ENCODE data around the gene ELN.

ELN gene

DNA sequence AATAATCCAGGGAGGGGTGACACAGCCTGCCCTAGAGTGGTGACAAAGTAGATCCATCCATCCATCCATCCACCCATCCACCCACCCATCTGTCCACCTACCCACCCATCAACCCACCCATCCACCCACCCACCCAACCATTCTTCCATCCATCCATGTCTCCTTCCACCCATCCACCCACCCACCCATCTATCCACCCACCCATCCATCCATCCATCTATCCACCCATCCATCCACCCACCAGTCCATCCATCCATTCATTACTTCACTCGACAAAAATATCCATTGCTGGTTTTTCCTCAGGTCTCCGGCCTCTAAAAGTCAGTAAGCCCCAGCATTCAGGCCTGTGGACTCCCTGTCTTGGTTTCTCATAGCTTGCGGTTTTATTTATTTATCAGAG lies 43.1 kb downstream of the ELN start:
- TF ChIP-seq, protein P1, sequence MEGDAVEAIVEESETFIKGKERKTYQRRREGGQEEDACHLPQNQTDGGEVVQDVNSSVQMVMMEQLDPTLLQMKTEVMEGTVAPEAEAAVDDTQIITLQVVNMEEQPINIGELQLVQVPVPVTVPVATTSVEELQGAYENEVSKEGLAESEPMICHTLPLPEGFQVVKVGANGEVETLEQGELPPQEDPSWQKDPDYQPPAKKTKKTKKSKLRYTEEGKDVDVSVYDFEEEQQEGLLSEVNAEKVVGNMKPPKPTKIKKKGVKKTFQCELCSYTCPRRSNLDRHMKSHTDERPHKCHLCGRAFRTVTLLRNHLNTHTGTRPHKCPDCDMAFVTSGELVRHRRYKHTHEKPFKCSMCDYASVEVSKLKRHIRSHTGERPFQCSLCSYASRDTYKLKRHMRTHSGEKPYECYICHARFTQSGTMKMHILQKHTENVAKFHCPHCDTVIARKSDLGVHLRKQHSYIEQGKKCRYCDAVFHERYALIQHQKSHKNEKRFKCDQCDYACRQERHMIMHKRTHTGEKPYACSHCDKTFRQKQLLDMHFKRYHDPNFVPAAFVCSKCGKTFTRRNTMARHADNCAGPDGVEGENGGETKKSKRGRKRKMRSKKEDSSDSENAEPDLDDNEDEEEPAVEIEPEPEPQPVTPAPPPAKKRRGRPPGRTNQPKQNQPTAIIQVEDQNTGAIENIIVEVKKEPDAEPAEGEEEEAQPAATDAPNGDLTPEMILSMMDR (IDR thresholded peaks at IDR 0.05): no peak

DNA sequence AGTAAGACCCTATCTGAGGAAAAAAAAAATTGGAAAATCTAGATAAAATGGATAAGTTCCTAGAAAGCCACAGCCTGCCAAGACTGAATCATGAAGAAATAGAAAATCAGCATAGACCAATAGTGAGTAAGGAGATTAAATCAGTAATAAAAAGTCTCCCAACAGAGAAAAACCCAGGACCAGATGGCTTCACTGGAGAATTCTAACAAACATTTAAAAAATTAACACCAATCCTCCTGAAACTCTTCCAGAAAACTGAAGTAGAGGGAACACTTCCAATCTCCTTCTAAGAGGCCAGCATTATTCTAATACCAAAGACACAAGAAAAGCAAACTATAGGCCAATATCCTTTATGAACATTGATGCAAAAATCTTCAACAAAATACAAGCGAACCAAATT lies 46.8 kb downstream of the ELN start:
- TF ChIP-seq, protein P1 (IDR thresholded peaks at IDR 0.05): no peak

DNA sequence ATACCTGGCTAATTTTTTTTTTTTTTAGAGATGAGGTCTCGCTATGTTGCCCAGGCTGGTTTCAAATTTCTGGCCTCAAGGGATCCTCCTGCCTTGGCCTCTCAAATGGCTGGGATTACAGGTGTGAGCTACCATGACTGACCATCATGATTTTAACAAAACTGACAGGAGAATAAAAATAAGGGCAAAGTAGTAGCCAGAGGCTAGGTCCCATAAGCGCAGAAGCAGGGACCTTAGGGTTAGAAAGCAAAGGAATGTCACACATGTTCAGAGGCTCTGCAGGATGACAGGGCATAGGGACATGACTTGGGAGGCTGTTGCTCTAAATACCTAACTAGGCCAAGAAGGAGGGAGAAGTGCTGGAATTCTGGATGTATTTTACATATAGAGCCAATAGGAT lies 50.5 kb downstream of the ELN start:
- TF ChIP-seq, protein P1 (IDR thresholded peaks at IDR 0.05): no peak

DNA sequence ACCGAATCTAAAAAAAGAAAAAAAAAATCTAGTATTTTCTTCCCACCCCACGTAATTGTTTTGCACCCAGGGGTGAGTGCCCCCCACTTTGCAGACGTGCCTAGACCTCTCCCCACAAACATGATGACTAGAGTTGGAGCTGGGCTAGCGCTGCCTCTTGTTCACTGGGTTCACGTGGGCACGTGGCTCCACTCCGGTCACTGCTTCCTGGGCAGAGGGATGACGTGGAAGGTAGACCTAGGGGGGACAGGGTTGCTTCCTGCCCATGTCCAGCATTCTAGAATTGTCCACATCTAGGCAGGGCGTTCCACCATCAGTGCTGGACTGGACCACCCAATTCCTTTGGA lies 54.8 kb downstream of the ELN start:
- TF ChIP-seq, protein P1 (IDR thresholded peaks at IDR 0.05): no peak

DNA sequence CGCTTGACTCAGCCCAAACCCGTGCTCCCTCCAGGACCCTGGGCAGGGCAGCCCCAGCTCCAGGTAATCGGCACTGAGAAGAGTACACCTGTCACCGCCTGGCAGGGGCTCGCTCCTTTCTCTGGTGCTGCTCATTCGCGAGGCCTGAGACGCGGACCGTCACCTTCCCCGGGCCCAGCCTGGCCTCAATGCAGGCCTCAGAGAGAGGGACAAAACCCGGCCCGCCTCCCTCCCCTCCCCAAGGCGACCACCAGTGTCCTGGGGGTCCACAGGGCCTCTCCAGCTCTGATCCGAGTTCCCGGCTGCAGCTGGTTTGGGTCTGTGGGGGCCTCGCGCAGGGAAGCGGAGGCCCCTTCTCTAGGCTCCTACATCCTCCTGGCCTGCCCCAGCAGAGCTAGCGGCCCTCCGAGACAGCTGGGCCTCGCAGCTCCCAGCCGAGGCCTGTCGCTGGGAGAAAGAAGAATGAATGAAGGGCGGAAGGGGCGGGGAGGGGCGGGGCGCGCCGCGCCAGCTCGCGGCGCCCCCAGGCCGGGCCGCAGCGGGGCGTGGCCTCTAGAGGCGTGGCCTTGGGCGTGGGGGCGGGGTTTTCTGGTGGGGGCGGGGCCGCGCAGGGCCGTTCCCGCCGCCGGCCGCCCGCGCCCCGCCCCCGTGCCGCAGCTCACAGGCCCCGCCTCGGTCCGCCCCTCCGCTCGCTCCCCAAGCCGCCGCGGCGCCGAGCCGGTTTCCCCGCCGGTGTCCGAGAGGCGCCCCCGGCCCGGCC lies 55.3 kb downstream of the ELN start, which contains the start of gene LIMK1:
Gene LIMK1, plus strand, starts transcription at position 688 of the 760 bp plus-strand sequence. CDS start 187 bp downstream, outside the sequence.
- TF ChIP-seq, protein P1 (IDR thresholded peaks at IDR 0.05): no peak

DNA sequence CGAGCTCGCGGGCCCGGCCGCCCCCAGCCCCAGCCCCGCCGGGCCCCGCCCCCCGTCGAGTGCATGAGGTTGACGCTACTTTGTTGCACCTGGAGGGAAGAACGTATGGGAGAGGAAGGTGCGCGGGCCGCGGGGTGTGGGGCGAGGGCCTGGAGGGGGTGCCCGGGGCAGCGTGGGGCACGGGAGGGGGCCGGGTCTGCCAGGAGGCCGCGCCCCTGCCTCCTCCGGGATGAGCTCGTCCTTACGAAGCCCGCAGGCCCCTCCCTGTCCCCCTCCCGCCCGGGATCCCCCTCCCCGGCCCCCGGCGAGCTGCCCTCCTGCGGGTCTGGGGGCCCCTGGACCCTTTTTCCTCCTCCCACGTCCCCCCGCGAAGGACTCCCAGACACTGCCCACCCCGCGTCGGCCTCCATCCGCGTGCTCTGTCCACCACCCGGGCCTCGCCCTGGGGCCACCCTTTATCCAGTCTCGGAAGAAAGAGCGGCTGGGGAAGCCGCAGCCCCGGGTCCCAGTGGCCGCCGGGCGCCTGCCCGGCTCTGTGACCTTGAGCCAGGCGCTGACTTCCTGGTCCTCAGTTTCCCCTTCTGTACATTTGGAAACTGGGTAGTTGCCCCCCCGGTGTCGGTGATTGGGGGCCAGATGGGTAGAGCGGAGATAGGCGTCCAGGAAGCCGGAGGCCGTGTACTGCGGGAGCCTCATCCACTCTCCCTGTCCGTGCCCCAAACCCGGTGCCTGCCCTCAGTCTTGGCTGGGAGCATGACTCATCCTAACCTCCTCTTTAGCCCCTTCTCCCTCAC lies 56.2 kb downstream of the ELN start:
- TF ChIP-seq, protein P1 (IDR thresholded peaks at IDR 0.05): no peak

DNA sequence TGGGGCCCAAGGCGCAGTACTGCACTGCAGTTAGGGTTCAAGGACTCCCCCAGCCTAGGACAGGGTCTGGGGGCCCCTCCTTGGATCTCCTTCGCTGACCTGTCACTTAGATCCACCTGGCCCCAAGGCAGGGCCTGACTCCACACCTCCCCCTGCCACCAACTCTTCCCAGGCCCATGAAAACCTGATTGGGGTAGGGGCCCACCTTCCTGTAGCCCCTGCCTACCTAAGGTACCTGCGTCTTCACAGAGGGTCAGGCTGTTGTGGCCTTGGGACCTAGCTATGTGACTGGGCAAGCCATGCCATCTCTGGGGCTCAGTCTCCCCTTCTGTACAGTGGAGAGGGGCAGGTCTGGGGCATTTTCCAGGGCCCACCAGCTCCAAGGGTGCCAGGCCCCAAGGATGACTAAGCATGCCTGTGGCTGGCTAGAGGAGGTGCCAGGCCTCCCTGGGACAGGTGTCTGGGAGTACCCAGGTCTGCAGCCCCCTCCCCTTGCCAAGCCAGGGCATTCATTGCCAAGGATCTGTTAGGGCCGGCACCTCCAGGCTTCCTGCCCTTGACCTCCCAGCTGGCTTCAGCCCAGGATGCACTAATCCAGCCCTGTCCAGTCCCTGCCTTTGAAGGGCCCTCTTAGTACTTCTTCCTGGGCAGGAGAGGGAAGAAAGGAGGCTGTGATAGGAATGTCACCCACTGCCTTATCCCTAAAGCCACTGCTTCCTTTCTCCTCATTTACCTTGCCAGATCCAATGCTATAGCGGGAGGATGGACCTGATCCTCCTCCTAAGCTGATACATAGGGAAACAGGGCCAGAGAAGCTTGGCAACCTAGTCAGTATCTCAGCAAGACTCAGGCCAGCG lies 57.0 kb downstream of the ELN start:
- TF ChIP-seq, protein P1 (IDR thresholded peaks at IDR 0.05): no peak
